ENCODE results near the gene TECTA. TPM values are rescaled to one million over a fixed set of nuclear protein-coding genes. Genes with fewer than 3 reads are reported as not detected.

Gene TECTA
- total RNA-seq, 1 donor from 2014 or later, result 0.91 TPM

DNA sequence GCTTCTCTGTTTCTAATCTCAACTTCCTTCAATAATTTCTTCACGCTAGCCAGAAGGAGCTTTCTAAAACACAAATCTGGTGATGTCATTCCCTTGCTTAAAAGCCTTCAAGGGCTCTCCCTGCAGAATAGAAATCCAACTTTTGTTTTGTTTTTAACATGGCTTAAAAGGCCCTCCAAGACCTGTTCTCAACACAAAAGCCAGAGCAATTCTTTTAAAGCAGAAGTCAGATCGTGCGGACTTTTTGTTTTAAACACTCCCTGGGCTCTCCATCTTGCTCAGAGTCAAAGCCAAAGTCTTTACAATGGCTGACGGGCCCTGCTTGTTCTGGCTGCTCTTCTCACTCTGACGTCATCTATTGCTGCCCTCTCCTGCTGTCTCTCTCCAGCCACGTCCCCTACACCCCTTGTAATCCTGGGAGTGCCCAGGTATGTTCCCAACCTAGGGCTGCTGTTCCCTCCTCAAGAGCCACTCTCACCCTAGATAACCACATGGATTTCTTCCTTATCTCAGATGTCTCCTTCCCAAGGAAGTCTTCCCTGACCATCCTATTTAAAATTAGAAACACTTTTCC lies 22.5 kb downstream of the TECTA start:
- FAIRE-seq (no peak), DNase-seq (ENCODE audit: low read depth) (no peak)
- no peaks in the 10 kb centered on the region for H4K20me1 ChIP-seq (ENCODE audit: insufficient read depth, low read length)
- H3K4me3 Mint-ChIP-seq (ENCODE audit: unreplicated experiment), result no peak overlapping the region
- H3K27me3 ChIP-seq (ENCODE audit: insufficient read depth, low read length), result no peaks in the 10 kb centered on the region
- no peak for TF ChIP-seq EZH2 (IDR thresholded peaks at IDR 0.05; ENCODE audit: insufficient read depth, low read length)
- TF ChIP-seq, protein P1, sequence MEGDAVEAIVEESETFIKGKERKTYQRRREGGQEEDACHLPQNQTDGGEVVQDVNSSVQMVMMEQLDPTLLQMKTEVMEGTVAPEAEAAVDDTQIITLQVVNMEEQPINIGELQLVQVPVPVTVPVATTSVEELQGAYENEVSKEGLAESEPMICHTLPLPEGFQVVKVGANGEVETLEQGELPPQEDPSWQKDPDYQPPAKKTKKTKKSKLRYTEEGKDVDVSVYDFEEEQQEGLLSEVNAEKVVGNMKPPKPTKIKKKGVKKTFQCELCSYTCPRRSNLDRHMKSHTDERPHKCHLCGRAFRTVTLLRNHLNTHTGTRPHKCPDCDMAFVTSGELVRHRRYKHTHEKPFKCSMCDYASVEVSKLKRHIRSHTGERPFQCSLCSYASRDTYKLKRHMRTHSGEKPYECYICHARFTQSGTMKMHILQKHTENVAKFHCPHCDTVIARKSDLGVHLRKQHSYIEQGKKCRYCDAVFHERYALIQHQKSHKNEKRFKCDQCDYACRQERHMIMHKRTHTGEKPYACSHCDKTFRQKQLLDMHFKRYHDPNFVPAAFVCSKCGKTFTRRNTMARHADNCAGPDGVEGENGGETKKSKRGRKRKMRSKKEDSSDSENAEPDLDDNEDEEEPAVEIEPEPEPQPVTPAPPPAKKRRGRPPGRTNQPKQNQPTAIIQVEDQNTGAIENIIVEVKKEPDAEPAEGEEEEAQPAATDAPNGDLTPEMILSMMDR (IDR thresholded peaks at IDR 0.05; ENCODE audit: insufficient read depth, low read depth, low read length), result no peak
- H3K27me3 Mint-ChIP-seq (ENCODE audit: low read depth, unreplicated experiment), result no peaks in the 10 kb centered on the region
- peaks cover 21% of the 10 kb centered on the region for H3K9me3 Mint-ChIP-seq (ENCODE audit: unreplicated experiment)
- H3K36me3 ChIP-seq (ENCODE audit: insufficient read depth, low read length), result no peaks in the 10 kb centered on the region
- no peak overlapping the region for H3K27ac ChIP-seq (ENCODE audit: low read depth, low read length)
- H2AFZ ChIP-seq (ENCODE audit: low read depth, low read length), result no peak overlapping the region
- H3K27ac Mint-ChIP-seq (ENCODE audit: unreplicated experiment), result no peak overlapping the region
- no peaks in the 10 kb centered on the region for H3K4me1 Mint-ChIP-seq (ENCODE audit: low read depth, unreplicated experiment)
- no peaks in the 10 kb centered on the region for H3K4me1 ChIP-seq (ENCODE audit: insufficient read depth, low read length)
- H3K36me3 Mint-ChIP-seq (ENCODE audit: low read depth, unreplicated experiment), result no peaks in the 10 kb centered on the region
- no peaks in the 10 kb centered on the region for H3K9me3 ChIP-seq (ENCODE audit: insufficient read depth, low read depth, low read length)
- no peak overlapping the region for H3K4me3 ChIP-seq (ENCODE audit: insufficient read depth, low read depth, low read length)
- H3K4me2 ChIP-seq (ENCODE audit: low read length), result no peak overlapping the region
- no peaks in the 10 kb centered on the region for H3K79me2 ChIP-seq (ENCODE audit: insufficient read depth, low read length)
- H3K9ac ChIP-seq (ENCODE audit: low read length), result no peak overlapping the region

DNA sequence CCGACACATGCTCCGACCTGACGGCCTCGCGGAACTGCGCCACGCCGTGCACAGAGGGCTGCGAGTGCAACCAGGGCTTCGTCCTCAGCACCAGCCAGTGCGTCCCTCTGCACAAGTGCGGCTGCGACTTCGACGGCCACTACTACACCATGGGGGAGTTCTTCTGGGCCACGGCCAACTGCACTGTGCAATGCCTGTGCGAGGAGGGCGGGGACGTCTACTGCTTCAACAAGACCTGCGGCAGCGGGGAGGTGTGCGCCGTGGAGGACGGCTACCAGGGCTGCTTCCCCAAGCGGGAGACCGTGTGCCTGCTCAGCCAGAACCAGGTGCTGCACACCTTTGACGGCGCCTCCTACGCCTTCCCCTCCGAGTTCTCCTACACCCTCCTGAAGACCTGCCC lies 26.8 kb downstream of the TECTA start:
- Mint-ChIP-seq H3K9me3 (ENCODE audit: unreplicated experiment) (peaks cover 16% of the 10 kb centered on the region), H3K36me3 (ENCODE audit: low read depth, unreplicated experiment) (peaks cover 8% of the 10 kb centered on the region), H3K4me1 (ENCODE audit: low read depth, unreplicated experiment) (no peaks in the 10 kb centered on the region), H3K27me3 (ENCODE audit: low read depth, unreplicated experiment) (no peaks in the 10 kb centered on the region), H3K4me3 (ENCODE audit: unreplicated experiment) (no peak overlapping the region), H3K27ac (ENCODE audit: unreplicated experiment) (no peak overlapping the region)
- Histone ChIP-seq H3K4me1 (ENCODE audit: insufficient read depth, low read length) (no peaks in the 10 kb centered on the region), H4K20me1 (ENCODE audit: insufficient read depth, low read length) (no peaks in the 10 kb centered on the region), H3K79me2 (ENCODE audit: insufficient read depth, low read length) (no peaks in the 10 kb centered on the region), H3K9me3 (ENCODE audit: insufficient read depth, low read depth, low read length) (peaks cover 3% of the 10 kb centered on the region), H2AFZ (ENCODE audit: low read depth, low read length) (no peak overlapping the region), H3K4me2 (ENCODE audit: low read length) (no peak overlapping the region), H3K27ac (ENCODE audit: low read depth, low read length) (no peak overlapping the region), H3K4me3 (ENCODE audit: insufficient read depth, low read depth, low read length) (no peak overlapping the region), H3K9ac (ENCODE audit: low read length) (no peak overlapping the region), H3K27me3 (ENCODE audit: insufficient read depth, low read length) (no peaks in the 10 kb centered on the region), H3K36me3 (ENCODE audit: insufficient read depth, low read length) (no peaks in the 10 kb centered on the region)
- FAIRE-seq (no peak), DNase-seq (ENCODE audit: low read depth) (no peak)
- TF ChIP-seq, protein P1 (IDR thresholded peaks at IDR 0.05; ENCODE audit: insufficient read depth, low read depth, low read length), result no peak
- no peak for TF ChIP-seq EZH2 (IDR thresholded peaks at IDR 0.05; ENCODE audit: insufficient read depth, low read length)

Measured in astrocyte (in vitro differentiated cells and primary cell).